ENCODE results near the gene CMTM3. TPM values are rescaled to one million over a fixed set of nuclear protein-coding genes. Genes with fewer than 3 reads are reported as not detected.

The CMTM3 gene
- polyA plus RNA-seq, 1 of the 3 experiments (the other 2 are of a cell fraction): 69.4 TPM

- TF ChIP-seq REST (IDR thresholded peaks at IDR 0.05; ENCODE audit: low read depth, low read length) (no peak), EZH2phosphoT487 (IDR thresholded peaks at IDR 0.05; ENCODE audit: borderline replicate concordance, low read depth) (no peak), RCOR1 (IDR thresholded peaks at IDR 0.05; ENCODE audit: low read length) (no peak), JUND (IDR thresholded peaks at IDR 0.05) (peak; percentile 85), GABPA (IDR thresholded peaks at IDR 0.05; ENCODE audit: low read depth) (no peak), FOXM1 (IDR thresholded peaks at IDR 0.05; ENCODE audit: low read depth) (no peak), USF1 (IDR thresholded peaks at IDR 0.05; ENCODE audit: borderline replicate concordance, low read depth) (no peak), GATA2 (CRISPR knock-in tag; IDR thresholded peaks at IDR 0.05) (no peak), FOSL2 (IDR thresholded peaks at IDR 0.05; ENCODE audit: borderline replicate concordance, low read depth) (peak; percentile 92), POLR2AphosphoS5 (IDR thresholded peaks at IDR 0.05; ENCODE audit: low read depth, low read length) (peak; percentile 37; the same call in 1 of the 2 replicates), MXI1 (IDR thresholded peaks at IDR 0.05; ENCODE audit: low read depth, low read length) (no peak), RAD21 (IDR thresholded peaks at IDR 0.05; ENCODE audit: low read length) (no peak)
Measured at GRCh38 chr16:66618588-66619375, 14.3 kb downstream of the CMTM3 start (continued).

GRCh38 chr16:66619534-66620428 is 15.3 kb downstream of the CMTM3 start:
- Histone ChIP-seq H3K9me2 (no peaks in the 10 kb centered on the region), H3K4me2 (0 out of 2 replicates have a peak overlapping the region, but pooled peaks have one; percentile 54), H3K4me3 (ENCODE audit: low read depth in 2 of 2, low read length in 1 of 2) (no peak overlapping the region), H3K4me1 (ENCODE audit: control insufficient read depth in 1 of 2, insufficient read depth in 2 of 2, low read depth in 1 of 2, low read length in 1 of 2) (peaks cover 18 to 41% of the 10 kb centered on the region in 2 experiments), H3K27ac (ENCODE audit: low read depth in 2 of 2, low read length in 1 of 2) (peak overlapping the region in 1 of 2 experiments; percentile 84; a peak in 3 of 4 replicates), H2AFZ (ENCODE audit: low read depth) (no peak overlapping the region), H3F3A (replicated peaks; ENCODE audit: insufficient read depth) (peaks cover 24% of the 10 kb centered on the region), H3K79me2 (ENCODE audit: insufficient read depth) (no peaks in the 10 kb centered on the region), H3K9ac (no peak overlapping the region), H3K27me3 (ENCODE audit: insufficient read depth) (no peaks in the 10 kb centered on the region), H3K9me3 (no peaks in the 10 kb centered on the region), H3K36me3 (replicated peaks in 1 of 2; ENCODE audit: control insufficient read depth in 1 of 2, insufficient read depth in 2 of 2, low read length in 1 of 2) (peaks cover 0 to 17% of the 10 kb centered on the region in 2 experiments), H4K20me1 (ENCODE audit: insufficient read depth) (no peaks in the 10 kb centered on the region)
- ChIA-PET POLR2A (interaction anchor here (0.6 kb wide), 1 partner anchor 261 kb away, joined by 3 read pairs; the partner anchor contains the start of gene PDP2), CTCF (interaction anchor here (0.6 to 5.1 kb wide), 8 partner anchors 8 to 248 kb away, joined by 3 to 44 read pairs (median 4); no protein-coding TSS in a partner anchor)
- no peak for DNase-seq
- WGBS (ENCODE audit: low lambda C conversion rate): 86% methylated on average over 12 of the region's 12 CpGs
- TF ChIP-seq RXRA (IDR thresholded peaks at IDR 0.05; ENCODE audit: borderline replicate concordance, low read depth): no peak
- no peak for TF ChIP-seq YY1 (IDR thresholded peaks at IDR 0.05; ENCODE audit: low read depth)
- TF ChIP-seq NRF1 (IDR thresholded peaks at IDR 0.05; ENCODE audit: low read depth, low read length): no peak
- TF ChIP-seq MEF2A (IDR thresholded peaks at IDR 0.05; ENCODE audit: borderline replicate concordance, low read depth): no peak
- TF ChIP-seq CHD2 (IDR thresholded peaks at IDR 0.05; ENCODE audit: low read length, partially characterized antibody): no peak
- TF ChIP-seq EZH2phosphoT487 (IDR thresholded peaks at IDR 0.05; ENCODE audit: borderline replicate concordance, low read depth): no peak
- TF ChIP-seq RFX5 (IDR thresholded peaks at IDR 0.05; ENCODE audit: low read length): no peak
- no peak for TF ChIP-seq JUND (IDR thresholded peaks at IDR 0.05)
- no peak for TF ChIP-seq FOSL2 (IDR thresholded peaks at IDR 0.05; ENCODE audit: borderline replicate concordance, low read depth)
- TF ChIP-seq MXI1 (IDR thresholded peaks at IDR 0.05; ENCODE audit: low read depth, low read length): no peak
- TF ChIP-seq FOXJ3 (CRISPR knock-in tag; IDR thresholded peaks at IDR 0.05): no peak
- TF ChIP-seq FOXM1 (IDR thresholded peaks at IDR 0.05; ENCODE audit: low read depth): no peak

Data from SK-N-SH (cell line).